ENCODE results near the gene BRSK1.

DNA sequence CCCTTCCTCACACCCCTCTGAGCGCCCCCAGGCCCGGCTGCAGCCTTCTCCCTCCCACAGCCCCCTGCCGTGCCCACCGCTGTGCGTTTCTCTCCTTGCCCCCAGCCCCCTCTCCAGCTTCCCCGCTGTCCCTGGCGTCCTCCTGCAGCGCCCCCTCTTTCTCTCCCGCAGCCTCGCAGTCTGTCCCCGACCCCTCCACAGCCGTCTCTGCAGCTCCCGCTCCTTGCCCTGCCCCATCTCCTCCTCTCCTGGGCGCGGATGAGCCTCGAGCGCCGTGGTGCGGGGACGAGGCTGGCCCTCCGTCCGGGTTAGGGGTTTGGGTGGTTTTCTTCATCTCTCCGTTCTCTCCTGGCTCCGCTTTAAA, 57.0 kb downstream of the BRSK1 start:
- TF ChIP-seq, protein P1, sequence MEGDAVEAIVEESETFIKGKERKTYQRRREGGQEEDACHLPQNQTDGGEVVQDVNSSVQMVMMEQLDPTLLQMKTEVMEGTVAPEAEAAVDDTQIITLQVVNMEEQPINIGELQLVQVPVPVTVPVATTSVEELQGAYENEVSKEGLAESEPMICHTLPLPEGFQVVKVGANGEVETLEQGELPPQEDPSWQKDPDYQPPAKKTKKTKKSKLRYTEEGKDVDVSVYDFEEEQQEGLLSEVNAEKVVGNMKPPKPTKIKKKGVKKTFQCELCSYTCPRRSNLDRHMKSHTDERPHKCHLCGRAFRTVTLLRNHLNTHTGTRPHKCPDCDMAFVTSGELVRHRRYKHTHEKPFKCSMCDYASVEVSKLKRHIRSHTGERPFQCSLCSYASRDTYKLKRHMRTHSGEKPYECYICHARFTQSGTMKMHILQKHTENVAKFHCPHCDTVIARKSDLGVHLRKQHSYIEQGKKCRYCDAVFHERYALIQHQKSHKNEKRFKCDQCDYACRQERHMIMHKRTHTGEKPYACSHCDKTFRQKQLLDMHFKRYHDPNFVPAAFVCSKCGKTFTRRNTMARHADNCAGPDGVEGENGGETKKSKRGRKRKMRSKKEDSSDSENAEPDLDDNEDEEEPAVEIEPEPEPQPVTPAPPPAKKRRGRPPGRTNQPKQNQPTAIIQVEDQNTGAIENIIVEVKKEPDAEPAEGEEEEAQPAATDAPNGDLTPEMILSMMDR (conservative IDR thresholded peaks at IDR 0.05): no peak
- TF ChIP-seq ZFX (IDR thresholded peaks at IDR 0.05): no peak

Data from C4-2B (cell line).